Prostate gland (tissue), 1 donor: Measurements from ENCODE around the gene PMPCB.
"Not testable (repeated sequence)": the region's sequence is repeated elsewhere in the genome, so short reads cannot be mapped to it uniquely, and the experiment has no call there.

Experiments used
- POLR2A ChIP-seq: fragments of 450-650 bp; IDR thresholded peaks from one replicate; pipeline ENCODE4 v1.6.1; 2016; ENCODE audit warnings: antibody characterized with exemption, mild to moderate bottlenecking
- POLR2AphosphoS5 ChIP-seq: sonication (generic); formaldehyde crosslinking; IDR thresholded peaks from one replicate; pipeline ENCODE4 v1.6.1; 2017; ENCODE audit warnings: antibody characterized with exemption

- not testable (repeated sequence) for TF ChIP-seq POLR2AphosphoS5, POLR2A
Observed at GRCh38 chr7:103266229-103266628, 31.0 kb upstream of the PMPCB start.
